ENCODE measurements around the gene SH3BP5.
"Not testable (repeated sequence)": the region's sequence is repeated elsewhere in the genome, so short reads cannot be mapped to it uniquely, and the experiment has no call there.

The SH3BP5 gene

DNA sequence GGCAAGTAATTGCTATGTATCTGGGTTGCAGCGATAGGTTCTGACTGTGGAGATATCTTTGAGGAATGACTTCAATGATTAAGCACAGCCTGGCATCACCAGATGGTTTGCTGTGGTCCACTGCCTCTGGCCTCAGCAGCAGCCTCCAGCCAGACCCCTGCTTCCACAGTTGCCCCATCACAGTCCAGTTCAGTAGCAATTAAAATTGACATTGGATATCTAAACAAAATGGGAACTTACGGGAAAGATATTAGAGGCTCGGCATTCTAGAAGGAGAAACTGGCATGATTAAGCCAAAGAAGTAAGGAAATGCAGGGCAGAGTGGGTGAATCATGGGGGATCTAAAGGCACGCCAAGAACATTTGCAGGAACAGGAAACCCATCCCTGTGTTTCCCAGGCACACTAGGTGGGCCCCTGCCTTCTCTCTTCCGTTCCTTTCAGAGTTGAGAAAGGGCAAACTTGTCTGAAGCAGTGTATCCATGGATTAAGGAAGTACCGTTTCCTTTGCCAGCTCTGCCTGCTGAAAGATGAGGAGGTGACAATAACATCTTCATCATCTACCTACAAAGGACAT, 36.3 kb upstream of the SH3BP5 start:
- ChIA-PET CTCF (no interaction called here), POLR2A (ENCODE audit: low non-redundant PET) (no interaction called here)
- TF ChIP-seq, protein P1, sequence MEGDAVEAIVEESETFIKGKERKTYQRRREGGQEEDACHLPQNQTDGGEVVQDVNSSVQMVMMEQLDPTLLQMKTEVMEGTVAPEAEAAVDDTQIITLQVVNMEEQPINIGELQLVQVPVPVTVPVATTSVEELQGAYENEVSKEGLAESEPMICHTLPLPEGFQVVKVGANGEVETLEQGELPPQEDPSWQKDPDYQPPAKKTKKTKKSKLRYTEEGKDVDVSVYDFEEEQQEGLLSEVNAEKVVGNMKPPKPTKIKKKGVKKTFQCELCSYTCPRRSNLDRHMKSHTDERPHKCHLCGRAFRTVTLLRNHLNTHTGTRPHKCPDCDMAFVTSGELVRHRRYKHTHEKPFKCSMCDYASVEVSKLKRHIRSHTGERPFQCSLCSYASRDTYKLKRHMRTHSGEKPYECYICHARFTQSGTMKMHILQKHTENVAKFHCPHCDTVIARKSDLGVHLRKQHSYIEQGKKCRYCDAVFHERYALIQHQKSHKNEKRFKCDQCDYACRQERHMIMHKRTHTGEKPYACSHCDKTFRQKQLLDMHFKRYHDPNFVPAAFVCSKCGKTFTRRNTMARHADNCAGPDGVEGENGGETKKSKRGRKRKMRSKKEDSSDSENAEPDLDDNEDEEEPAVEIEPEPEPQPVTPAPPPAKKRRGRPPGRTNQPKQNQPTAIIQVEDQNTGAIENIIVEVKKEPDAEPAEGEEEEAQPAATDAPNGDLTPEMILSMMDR (conservative IDR thresholded peaks at IDR 0.05; ENCODE audit: low read depth), result no peak
- DNase-seq (ENCODE audit: low spot score), result no peak
- H3K27ac ChIP-seq, result peak overlapping the region; percentile 66

- POLR2A ChIA-PET (ENCODE audit: low non-redundant PET), result no interaction called here
- H3K27ac ChIP-seq, result no peak overlapping the region; the same call in 1 of the 2 replicates
- DNase-seq (ENCODE audit: low spot score), result peak; percentile 28
- CTCF ChIA-PET, result interaction anchor here (0.5 to 0.6 kb wide), 2 partner anchors 47 to 240 kb away, joined by 4 to 7 read pairs; no protein-coding TSS in a partner anchor
- TF ChIP-seq, protein P1 (conservative IDR thresholded peaks at IDR 0.05; ENCODE audit: low read depth), result no peak
Observed at GRCh38 chr3:15367059-15367458, 34.7 kb upstream of the SH3BP5 start.

DNA sequence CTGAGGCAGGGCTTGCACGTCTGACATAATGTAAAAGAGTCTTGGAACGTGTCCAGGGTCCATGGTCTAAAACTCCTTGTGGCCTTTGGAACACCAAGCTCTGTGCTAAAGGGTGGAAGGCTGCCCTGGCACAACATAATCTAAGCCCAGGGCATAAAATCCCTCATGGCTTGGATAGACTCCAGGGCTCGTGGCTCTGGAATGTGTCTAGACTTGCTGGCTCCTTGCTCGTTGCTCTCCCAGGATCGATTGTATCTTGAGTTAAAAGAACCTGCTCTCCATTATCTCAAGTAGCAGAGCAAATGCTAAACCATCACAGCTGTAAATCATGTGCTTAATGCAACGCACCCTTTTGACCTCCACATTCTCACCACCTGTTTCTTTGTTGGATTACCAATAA, 31.7 kb upstream of the SH3BP5 start:
- POLR2A ChIA-PET (ENCODE audit: low non-redundant PET); DNase-seq (ENCODE audit: low spot score); H3K27ac ChIP-seq; CTCF ChIA-PET: not testable (repeated sequence)

- POLR2A ChIA-PET (ENCODE audit: low non-redundant PET), result no interaction called here
- TF ChIP-seq, protein P1 (conservative IDR thresholded peaks at IDR 0.05; ENCODE audit: low read depth), result no peak
- no peak overlapping the region for H3K27ac ChIP-seq
- CTCF ChIA-PET, result interaction anchor here (0.6 to 0.7 kb wide), 3 partner anchors 27 to 156 kb away, joined by 4 to 11 read pairs (median 5); partner anchors contain the start of gene CAPN7
- DNase-seq (ENCODE audit: low spot score), result no peak
Observed at GRCh38 chr3:15361494-15362214, 29.3 kb upstream of the SH3BP5 start.

DNA sequence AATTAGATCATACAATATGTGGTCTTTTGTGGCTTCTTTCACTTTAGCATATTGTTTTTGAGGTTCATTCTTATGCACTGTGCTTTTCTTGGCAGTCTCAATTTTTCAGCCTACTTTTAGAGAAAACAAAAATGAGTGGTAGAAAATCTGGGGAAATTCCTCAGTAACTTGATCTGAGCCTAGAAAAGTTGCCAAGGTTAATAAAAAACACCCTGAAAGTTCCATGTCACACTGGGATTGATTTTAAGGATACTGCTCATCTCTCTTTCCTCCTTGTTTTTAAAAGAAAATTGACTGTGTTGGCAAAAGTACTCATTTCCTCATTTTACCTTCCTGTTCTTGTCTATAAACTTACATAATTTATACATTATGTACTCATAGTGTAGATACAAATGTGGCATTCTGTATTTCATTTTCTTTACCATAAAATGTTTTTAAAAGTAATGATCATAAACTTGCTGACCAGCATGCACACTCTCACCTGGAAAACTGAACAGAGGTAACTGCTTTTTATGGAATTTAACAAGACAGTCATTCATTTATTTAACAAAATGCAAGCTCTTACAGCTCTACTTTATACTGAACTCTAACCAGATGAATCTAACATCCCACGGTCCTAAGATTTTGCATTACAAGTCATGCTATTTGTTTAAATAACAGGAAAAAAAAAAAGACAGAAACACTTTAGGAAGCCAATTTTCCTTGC, 28.6 kb upstream of the SH3BP5 start:
- H3K27ac ChIP-seq, result no peak overlapping the region

DNA sequence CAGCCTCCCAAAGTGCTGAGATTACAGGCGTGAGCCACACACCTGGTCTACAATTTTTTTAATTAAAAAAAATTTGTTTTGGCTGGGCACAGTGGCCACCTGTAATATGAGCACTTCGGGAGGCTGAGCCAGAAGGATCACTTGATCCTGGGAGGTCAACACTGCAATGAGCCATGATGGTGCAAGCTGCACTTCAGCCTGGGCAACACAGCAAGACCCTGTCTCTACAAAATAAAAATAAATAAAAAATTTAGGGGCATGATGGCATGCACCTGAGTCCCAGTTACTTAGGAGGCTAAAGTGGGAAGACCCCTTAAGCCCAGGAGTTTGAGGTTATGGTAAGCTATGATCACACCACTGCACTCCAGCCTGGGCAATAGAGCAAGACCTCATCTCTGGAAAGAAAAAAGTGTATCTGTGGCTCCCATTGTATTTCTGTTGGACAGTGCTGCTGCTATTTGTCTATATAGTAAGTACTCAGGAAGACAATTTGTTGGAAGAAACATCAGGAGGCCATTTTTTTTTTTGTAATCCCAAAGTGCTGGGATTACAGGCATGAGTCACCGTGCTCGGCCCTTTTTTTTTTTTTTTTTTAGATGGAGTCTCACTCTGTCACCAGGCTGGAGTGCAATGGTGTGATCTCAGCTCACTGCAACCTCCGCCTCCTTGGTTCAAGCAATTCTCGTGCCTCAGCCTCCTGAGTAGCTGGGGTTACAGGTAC, 27.5 kb upstream of the SH3BP5 start:
- TF ChIP-seq, protein P1 (conservative IDR thresholded peaks at IDR 0.05; ENCODE audit: low read depth), result no peak
- CTCF ChIA-PET, result interaction anchor here (0.6 kb wide), 1 partner anchor 96 kb away, joined by 3 read pairs; no protein-coding TSS in a partner anchor
- H3K27ac ChIP-seq, result no peak overlapping the region
- POLR2A ChIA-PET (ENCODE audit: low non-redundant PET), result no interaction called here
- no peak for DNase-seq (ENCODE audit: low spot score)

More for the DNA sequence above, 28.6 kb upstream of the SH3BP5 start:
- ChIA-PET POLR2A (ENCODE audit: low non-redundant PET) (no interaction called here), CTCF (interaction anchor here (0.6 to 0.7 kb wide), 3 partner anchors 26 to 155 kb away, joined by 4 to 11 read pairs (median 5); partner anchors contain the start of gene CAPN7)
- no peak for DNase-seq (ENCODE audit: low spot score)
- TF ChIP-seq, protein P1 (conservative IDR thresholded peaks at IDR 0.05; ENCODE audit: low read depth), result no peak

GRCh38 chr3:15356651-15357061, 24.3 kb upstream of the SH3BP5 start:
- CTCF ChIA-PET; DNase-seq (ENCODE audit: low spot score); POLR2A ChIA-PET (ENCODE audit: low non-redundant PET); H3K27ac ChIP-seq: not testable (repeated sequence)
